ENCODE measurements around the gene ANKLE2.
"Not testable (repeated sequence)": the region's sequence is repeated elsewhere in the genome, so short reads cannot be mapped to it uniquely, and the experiment has no call there.

The ANKLE2 gene

DNA sequence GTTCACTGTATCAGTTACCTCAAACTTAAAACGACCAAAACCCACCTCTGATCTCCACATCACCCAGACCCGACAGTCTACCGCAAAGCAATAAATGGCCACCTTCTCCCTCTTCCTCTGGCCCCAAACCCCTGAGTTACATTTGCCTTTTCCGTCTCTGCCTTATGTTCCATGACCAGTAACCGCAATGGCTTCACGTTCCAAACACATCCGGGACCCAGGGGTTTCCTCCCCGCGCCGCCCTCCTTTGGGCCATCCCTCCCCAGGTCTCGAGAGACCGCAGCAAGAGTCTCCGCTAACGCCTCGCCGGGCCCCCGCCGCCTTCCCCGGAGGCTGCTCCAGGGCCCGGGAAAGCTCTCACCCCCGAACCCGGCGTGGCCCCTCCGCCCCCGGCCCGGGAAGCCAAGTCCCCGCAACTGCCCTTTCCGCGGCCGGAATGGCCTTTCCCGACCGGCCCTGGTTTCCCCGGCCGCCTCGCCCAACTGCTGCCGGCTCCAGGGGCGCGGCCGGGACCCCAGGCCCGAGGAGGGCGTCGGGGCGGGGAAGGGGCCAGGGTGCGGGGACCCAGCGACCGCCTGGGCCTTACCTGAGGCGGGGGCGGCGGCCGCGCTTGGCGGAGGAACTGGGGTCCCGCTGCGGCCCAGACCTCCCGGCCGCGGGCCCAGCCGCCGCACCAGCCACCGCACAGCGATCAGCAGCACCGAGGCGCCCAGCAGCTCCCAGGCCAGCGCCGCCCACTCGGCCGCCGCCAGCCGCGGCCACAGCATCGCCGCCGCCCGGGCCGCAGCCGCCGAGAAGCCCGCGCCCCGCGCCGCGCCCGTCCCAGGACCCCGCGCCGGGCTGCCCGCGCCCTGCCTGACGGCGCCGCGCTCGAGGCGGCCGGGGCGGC is at the start of gene ANKLE2:
TSS of gene ANKLE2 (minus strand) at position 801 of the 889 bp plus-strand sequence. CDS start at position 767, 34 bp downstream.
- peak; percentile 7 for DNase-seq (ENCODE audit: low spot score)

DNA sequence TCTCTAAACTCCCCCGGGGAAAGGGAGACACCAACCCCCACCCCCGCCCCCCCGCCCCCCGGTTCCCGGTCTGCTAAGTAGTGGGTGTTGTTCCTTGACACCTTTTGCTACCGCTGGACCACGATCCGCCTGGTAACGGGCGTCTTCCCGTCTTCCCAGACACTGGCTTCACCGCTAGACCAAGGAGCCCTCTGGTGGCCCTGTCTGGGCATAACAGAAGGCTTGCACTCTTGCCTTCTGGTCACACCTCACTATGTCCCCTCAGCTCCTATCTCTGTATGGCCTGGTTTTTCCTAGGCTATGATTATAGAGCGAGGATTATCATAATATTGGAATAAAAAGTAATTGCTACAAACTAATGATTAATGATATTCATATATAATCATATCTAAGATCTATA is 47.8 kb upstream of the ANKLE2 start:
- not testable (repeated sequence) for DNase-seq (ENCODE audit: low spot score)

GRCh38 chr12:132807295-132808092 is 45.9 kb upstream of the ANKLE2 start:
- DNase-seq (ENCODE audit: low spot score): no peak

GRCh38 chr12:132806857-132807256 is 45.2 kb upstream of the ANKLE2 start:
- DNase-seq (ENCODE audit: low spot score): peak; percentile 55

GRCh38 chr12:132804426-132804861 is 42.8 kb upstream of the ANKLE2 start:
- DNase-seq (ENCODE audit: low spot score): no peak

DNA sequence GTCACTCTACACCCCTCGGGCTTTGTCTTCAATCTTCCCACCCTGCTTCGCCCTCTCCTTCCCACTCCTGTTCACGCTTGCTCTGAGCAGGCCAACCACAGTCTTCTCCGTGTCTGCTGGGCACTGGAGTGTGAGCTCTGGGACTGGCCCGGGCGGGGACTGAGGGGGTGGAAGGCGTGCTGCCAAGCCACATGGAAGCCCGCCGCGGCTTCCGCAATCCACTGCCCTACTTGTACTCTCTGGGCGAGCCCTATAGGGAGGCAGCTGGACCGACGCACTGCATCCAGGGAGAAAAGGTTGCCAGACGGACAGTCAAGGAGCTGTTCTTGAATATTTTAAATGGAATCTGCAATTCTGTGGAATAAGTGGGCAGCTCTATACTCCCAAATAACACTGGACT is 42.3 kb upstream of the ANKLE2 start:
- no peak for DNase-seq (ENCODE audit: low spot score)

- no peak for DNase-seq (ENCODE audit: low spot score)
These were observed 41.5 kb upstream of the ANKLE2 start for GRCh38 chr12:132803125-132803524.

GRCh38 chr12:132801741-132802140 is 40.1 kb upstream of the ANKLE2 start:
- DNase-seq (ENCODE audit: low spot score): no peak

DNA sequence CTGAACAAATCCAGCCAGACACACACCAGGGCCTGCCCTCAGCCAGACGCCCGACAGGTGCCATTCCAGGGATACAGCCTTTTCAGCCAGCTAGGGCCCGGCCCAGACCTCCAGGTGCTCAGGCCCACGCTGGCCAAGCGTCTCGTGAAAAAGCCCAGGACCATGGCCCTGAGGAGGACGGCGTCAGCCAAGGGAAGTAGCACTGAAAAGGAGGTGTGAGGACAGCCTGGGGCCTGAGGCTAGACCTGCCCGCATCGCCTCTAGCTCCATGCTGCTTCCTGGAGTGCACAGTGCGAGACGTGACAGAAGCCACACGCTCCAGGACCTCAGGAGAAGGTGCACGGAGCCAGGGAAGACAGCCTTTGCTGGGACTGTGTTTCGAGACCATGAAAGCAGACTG is 37.2 kb upstream of the ANKLE2 start:
- DNase-seq (ENCODE audit: low spot score): no peak

DNA sequence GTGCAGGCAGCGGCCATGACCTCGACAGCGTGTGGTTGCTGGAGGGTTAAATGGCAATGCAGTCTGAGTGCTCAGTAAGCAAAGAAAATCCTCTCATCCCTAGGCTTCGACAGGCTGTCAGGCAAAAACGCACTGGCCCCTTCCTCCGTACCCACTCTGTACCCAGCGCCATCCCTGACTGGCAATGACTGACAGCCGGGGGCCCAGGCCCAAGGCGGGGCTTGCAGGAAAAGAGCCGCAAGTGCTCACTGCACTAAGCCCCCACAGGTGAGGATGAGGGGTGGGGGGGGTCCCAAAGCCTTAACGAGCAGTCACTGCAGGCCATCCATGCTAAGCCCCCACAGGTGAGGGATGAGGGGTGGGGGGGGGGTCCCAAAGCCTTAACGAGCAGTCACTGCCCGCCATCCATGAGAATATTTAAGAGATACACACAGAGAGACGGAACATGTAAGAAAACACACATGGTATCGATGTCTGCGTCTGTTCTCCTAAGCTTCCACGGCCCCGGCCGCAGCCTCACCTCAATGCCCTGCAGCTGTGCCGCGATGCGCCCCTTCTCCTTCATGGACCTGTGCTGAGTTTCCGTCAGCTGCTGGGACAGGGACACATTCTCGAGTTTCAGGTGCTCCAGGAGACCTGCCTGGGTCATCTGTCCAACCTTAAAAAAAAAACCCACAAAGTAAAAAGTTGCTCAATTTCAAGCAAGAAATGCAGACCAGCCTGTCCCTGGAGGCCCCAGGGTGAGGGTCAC is 36.4 kb upstream of the ANKLE2 start:
- no peak for DNase-seq (ENCODE audit: low spot score)

GRCh38 chr12:132795847-132796246 is 34.2 kb upstream of the ANKLE2 start:
- DNase-seq (ENCODE audit: low spot score): no peak

DNA sequence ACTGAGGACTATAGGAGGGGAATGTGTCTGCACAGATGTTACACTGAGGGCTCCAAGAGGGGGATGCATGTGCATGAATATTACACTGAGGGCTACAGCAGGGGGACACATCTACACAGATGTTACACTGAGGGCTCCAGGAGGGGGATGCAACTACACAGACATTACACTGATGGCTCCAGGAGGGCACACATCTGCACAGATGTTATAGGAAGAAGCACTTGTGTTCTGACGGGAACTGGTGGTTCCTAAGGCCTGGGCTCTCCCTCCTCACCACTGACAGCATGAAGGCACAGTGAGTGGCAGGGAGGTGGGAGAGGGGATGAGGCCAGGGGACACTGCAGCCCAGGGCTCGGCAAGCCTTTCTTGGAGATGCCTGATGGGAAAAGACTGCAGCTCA is 30.3 kb upstream of the ANKLE2 start:
- DNase-seq (ENCODE audit: low spot score): not testable (repeated sequence)

DNA sequence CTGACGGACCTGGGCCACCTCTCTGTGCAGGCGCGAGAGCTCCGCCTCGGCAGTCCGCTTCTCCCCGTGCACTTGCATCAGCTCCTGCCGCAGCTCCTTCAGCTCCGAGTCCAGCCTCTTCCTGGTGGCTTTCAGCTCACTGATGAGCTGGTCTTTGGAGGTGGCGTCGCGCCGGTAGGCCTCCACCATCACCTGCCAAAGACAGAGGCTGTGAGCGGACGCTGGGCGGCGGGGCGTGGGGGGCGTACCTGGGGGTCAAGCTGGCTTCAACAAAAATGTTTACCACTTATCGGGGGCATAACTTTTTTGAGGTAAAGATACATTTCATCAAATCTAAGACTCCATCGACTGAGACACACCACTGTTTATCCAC is 27.5 kb upstream of the ANKLE2 start:
- DNase-seq (ENCODE audit: low spot score): no peak

- no peak for DNase-seq (ENCODE audit: low spot score)
These were observed 26.9 kb upstream of the ANKLE2 start for GRCh38 chr12:132788375-132789098.

- DNase-seq (ENCODE audit: low spot score): no peak
These were observed 26.2 kb upstream of the ANKLE2 start for GRCh38 chr12:132787877-132788276.

DNA sequence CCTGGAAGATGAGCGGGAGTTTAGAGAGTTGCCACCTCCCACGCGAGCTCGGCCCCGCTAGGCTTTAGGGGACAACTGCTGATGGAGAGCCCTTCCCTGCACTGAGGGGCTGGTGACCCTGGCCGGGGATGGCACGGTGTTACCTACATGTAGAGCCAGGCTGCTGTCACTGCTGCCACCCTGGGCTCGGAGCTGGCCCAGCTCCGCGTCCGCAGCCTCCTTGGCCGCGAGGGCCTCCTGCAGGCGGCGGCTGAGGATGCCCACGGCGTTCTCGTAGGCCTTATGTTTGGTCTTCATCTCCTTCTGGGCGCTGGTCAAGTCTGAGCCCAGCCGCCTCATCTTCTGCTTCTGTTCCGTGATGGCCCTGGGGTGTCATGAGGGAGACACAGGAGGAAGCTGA is 24.6 kb upstream of the ANKLE2 start:
- DNase-seq (ENCODE audit: low spot score): no peak

DNA sequence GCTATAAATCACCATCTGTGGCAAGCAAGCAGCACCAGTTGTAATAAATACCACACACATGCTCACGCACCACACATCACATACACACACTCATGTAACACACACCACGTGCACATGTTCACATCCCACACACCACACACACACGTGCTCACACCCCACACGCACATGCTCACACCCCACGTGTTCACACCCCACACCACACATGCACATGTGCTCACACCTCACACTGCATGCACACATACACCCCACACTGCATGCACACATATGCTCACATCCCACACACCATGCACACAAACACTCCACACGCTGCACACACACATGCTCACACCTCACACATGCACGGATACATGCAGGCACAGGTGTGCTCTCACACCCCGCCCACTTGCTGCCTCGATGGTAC is 22.9 kb upstream of the ANKLE2 start:
- DNase-seq (ENCODE audit: low spot score): no peak

- no peak for DNase-seq (ENCODE audit: low spot score)
These were observed 22.4 kb upstream of the ANKLE2 start for GRCh38 chr12:132783917-132784531.

DNA sequence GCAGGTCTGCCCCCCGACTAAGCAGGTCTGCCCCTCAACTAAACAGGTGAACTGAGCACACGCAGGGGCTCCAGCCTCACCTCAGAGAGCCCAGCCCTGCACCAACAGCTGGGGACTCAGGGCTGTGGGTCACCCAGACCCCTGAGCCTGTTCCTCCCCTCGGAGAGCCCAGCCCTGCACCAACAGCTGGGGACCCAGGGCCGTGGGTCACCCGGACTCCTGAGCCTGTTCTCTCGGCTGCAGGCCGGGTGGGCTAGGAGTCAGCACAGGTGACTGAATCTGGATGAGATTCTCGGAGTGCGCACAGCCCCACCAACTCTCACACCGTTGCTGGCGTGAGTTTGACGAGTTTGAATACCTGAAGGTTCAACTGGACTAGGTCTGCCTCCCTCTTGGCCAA is 20.3 kb upstream of the ANKLE2 start:
- DNase-seq (ENCODE audit: low spot score): no peak

DNA sequence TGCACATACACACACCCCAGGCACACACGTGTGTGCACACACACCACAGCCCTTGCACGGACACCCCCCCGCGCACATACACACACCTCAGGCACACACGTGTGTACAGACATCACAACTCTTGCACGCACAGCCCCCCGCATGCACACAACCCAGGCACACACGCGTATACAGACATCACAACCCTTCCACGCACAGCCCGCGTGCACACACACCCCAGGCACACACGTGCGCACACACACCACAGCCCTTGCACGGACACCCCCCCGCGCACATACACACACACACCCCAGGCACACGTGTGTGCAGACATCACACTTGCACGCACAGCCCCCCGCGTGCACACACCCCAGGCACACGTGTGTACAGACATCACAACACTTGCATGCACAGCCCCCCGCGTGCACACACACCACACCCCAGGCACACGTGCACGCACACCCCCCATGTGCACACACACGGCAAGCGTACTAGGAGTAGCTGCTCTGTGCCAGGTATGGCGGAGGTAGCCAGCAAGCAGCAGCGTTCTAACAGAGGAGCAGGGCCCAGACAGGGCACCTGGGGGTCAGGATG is 18.2 kb upstream of the ANKLE2 start:
- DNase-seq (ENCODE audit: low spot score): no peak

DNA sequence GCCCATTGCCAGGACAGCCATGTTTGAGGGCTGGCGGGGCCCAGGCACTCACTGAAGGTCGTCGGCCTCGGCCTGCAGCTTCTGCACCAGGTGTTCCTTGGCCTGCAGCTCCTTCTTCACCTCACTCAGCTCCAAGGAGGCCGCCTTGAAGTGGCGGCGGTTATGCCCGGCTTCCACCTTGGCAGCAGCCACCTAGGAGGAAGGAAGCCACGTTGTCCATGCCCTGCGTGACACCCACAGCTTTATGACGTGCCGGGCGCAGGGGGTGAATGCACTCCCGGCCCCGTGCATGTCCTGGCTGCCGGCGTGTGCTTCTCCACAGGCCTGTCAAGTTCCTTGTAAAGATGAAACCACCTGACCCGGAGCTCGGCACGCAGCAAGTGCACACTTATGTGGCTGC is 16.0 kb upstream of the ANKLE2 start:
- no peak for DNase-seq (ENCODE audit: low spot score)

Measured in putamen (tissue), 1 donor.